Osteocyte (in vitro differentiated cells): ENCODE measurements around the gene PCED1A. TPM values are rescaled to one million over a fixed set of nuclear protein-coding genes. Genes with fewer than 3 reads are reported as not detected.
A peak's percentile ranks its signal among the peaks of the same experiment; 100 is the strongest.

Source experiments
- DNase-seq: peaks from one replicate; pipeline ENCODE4 v3.0.0; 2021; ENCODE audit warnings: mixed read lengths; ENCODE audit not compliant: unreplicated experiment; ENCODE audit errors: extremely low spot score
- H3K27ac Mint-ChIP-seq: one replicate; pipeline ENCODE4 v1.8.0; 2021; ENCODE audit warnings: mild to moderate bottlenecking, mixed read lengths; ENCODE audit not compliant: unreplicated experiment
- H3K27me3 Mint-ChIP-seq: one replicate; pipeline ENCODE4 v1.8.0; 2021; ENCODE audit warnings: mixed read lengths; ENCODE audit not compliant: unreplicated experiment
- H3K36me3 Mint-ChIP-seq: one replicate; pipeline ENCODE4 v1.8.0; 2021; ENCODE audit warnings: mixed read lengths; ENCODE audit not compliant: unreplicated experiment
- H3K4me1 Mint-ChIP-seq: one replicate; pipeline ENCODE4 v1.8.0; 2021; ENCODE audit warnings: mixed read lengths; ENCODE audit not compliant: unreplicated experiment
- H3K4me3 Mint-ChIP-seq: one replicate; pipeline ENCODE4 v1.8.0; 2021; ENCODE audit warnings: mild to moderate bottlenecking, moderate library complexity, mixed read lengths; ENCODE audit not compliant: unreplicated experiment
- H3K9me3 Mint-ChIP-seq: one replicate; pipeline ENCODE4 v1.8.0; 2021; ENCODE audit warnings: mixed read lengths; ENCODE audit not compliant: unreplicated experiment
- CTCF ChIP-seq: fragments of 200-600 bp; sonication (generic); IDR thresholded peaks from 2 replicates; pipeline ENCODE4 v1.5.0; 2021; ENCODE audit warnings: antibody characterized with exemption, mild to moderate bottlenecking, moderate library complexity
- long read RNA-seq: library from polyadenylated mRNA; unstranded; transcript quantifications from one replicate; pipeline ENCODE4 v2.0.0, GENCODE V29; 2021
- total RNA-seq: library from RNA; stranded (reverse); gene quantifications from 2 replicates; pipeline ENCODE4 v1.2.1, GENCODE V29; 2021

PCED1A gene, protein sequence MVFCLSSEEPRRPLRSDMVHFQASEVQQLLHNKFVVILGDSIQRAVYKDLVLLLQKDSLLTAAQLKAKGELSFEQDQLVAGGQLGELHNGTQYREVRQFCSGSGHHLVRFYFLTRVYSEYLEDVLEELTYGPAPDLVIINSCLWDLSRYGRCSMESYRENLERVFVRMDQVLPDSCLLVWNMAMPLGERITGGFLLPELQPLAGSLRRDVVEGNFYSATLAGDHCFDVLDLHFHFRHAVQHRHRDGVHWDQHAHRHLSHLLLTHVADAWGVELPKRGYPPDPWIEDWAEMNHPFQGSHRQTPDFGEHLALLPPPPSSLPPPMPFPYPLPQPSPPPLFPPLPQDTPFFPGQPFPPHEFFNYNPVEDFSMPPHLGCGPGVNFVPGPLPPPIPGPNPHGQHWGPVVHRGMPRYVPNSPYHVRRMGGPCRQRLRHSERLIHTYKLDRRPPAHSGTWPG
- total RNA-seq, result 68.3 and 80.8 TPM in 2 replicates
- long read RNA-seq, partial matches to known transcripts, result 2 of 6 reads
- long read RNA-seq, other reads (novel, unspliced or antisense), result 4 of 6 reads

GRCh38 chr20:2840138-2840966 lies at the start of gene PCED1A, which contains the start of gene VPS16:
Gene PCED1A, minus strand, starts transcription at chr20:2840655. Its CDS starts 743 bp downstream, at chr20:2839912.
Gene VPS16, plus strand, starts transcription at chr20:2840745. Its CDS starts 30 bp downstream, at chr20:2840775.
- peak within 1 kb of the TSS; percentile 91 for H3K27ac Mint-ChIP-seq
- H3K27me3 Mint-ChIP-seq, result no peaks in the 10 kb centered on the region
- peak within 1 kb of the TSS; percentile 85 for H3K4me3 Mint-ChIP-seq
- no peaks in the 10 kb centered on the region for H3K9me3 Mint-ChIP-seq
- peaks cover 16% of the 10 kb centered on the region for H3K4me1 Mint-ChIP-seq
- peak; percentile 96 for DNase-seq
- no peak for TF ChIP-seq CTCF
- peaks cover 18% of the 10 kb centered on the region for H3K36me3 Mint-ChIP-seq

DNA sequence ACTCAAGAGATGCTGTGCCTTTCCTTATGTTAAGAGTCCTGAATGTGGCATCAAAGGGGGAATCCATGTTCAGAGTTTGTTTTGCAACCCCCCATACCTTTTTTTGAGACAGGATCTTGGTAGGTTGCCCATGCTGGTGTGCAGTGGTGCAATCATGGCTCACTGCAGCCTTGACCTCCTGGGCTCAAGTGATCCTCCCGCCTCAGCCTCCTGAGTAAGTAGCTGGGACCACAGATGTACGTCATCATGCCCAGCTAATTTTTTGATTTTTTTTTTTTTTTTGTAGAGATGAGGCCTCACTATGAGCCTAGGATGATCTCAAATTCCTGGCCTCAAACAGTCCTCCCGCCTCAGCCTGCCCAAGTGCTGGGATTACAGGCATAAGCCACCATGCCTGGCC lies 49.3 kb upstream of the PCED1A start:
- Mint-ChIP-seq H3K27me3 (no peaks in the 10 kb centered on the region), H3K36me3 (peaks cover 3% of the 10 kb centered on the region), H3K27ac (no peak overlapping the region), H3K9me3 (no peaks in the 10 kb centered on the region), H3K4me3 (no peak overlapping the region), H3K4me1 (peaks cover 16% of the 10 kb centered on the region)
- TF ChIP-seq CTCF, result no peak
- DNase-seq, result no peak

DNA sequence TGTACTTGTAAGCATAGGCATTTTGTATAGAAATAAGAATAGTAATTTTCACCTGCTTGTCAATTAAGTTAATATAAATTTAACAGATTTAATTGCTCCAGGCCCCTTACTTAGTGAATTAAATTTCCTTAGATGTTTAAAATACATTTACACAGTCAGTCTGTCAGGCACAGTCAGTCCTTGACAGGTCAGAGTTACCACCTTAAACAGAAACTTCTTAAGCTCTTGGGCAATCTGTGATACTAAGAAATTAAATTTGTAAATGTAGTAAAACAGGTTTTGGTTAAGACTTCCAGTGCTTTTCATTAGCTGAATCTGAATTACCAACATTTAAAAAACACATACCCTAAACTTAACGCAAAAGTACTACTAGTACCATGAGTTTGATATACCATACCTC lies 48.8 kb upstream of the PCED1A start:
- H3K27me3 Mint-ChIP-seq, result no peaks in the 10 kb centered on the region
- no peak overlapping the region for H3K27ac Mint-ChIP-seq
- peaks cover under 1% of the 10 kb centered on the region for H3K36me3 Mint-ChIP-seq
- H3K9me3 Mint-ChIP-seq, result no peaks in the 10 kb centered on the region
- TF ChIP-seq CTCF, result no peak
- no peak for DNase-seq
- peaks cover 16% of the 10 kb centered on the region for H3K4me1 Mint-ChIP-seq
- H3K4me3 Mint-ChIP-seq, result no peak overlapping the region

DNA sequence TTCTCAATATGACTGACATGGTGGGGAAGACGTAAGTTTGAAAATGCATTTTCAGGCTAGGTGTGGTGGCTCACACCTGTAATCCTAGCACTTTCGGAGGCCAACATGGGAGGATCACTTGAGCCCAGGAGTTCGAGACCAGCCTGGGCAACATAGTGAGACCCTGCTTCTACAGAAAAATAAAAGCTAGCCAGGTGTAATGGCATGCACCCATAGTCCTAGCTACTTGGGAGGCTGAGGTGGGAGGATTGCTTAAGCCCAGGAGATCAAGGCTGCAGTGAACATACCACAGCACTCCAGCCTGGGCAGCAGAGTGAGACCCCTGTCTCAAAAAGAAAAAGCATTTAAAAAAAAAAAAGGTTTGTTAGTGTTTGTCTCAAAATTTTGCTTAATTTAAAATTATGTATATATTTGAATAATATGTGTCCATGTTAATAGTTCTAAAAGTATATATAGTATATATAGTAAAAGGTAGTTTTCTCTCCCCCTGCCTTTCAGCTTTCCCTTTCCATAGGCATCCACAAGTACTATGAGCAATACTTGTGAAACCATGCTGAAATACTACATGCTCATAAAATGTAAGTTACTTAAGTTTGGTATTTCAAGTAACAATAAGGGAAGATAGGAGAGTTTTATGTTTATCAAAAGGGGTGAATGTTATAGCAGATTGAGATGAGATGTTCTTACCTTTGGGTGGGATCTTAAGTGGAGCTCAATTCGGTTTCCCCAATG lies 47.9 kb upstream of the PCED1A start:
- H3K27me3 Mint-ChIP-seq, result no peaks in the 10 kb centered on the region
- no peak for TF ChIP-seq CTCF
- H3K36me3 Mint-ChIP-seq, result peaks cover 3% of the 10 kb centered on the region
- no peak overlapping the region for H3K27ac Mint-ChIP-seq
- peaks cover 19% of the 10 kb centered on the region for H3K4me1 Mint-ChIP-seq
- H3K9me3 Mint-ChIP-seq, result no peaks in the 10 kb centered on the region
- no peak for DNase-seq
- H3K4me3 Mint-ChIP-seq, result no peak overlapping the region
